Lung (tissue), 12 donors: ENCODE results near the gene C10orf53. TPM values are rescaled to one million over a fixed set of nuclear protein-coding genes. Genes with fewer than 3 reads are reported as not detected.
"Not testable (repeated sequence)": the region's sequence is repeated elsewhere in the genome, so short reads cannot be mapped to it uniquely, and the experiment has no call there.

Experiments
- ATAC-seq: fragments of 200-7000 bp; cut with Tn5 transposase; one replicate; pipeline ENCODE4 v1.9.1; 2020; ENCODE audit warnings: moderate number of reproducible peaks; ENCODE audit not compliant: insufficient read depth, low FRiP score
- DNase-seq, 3 donors: peaks; one replicate each; pipeline ENCODE4 v3.0.0-alpha.2; 2013 to 2017
- H3K27ac ChIP-seq, 2 donors: one replicate each; pipeline ENCODE4 v1.5.1; 2013; ENCODE audit warnings: mild to moderate bottlenecking in 2 of 2, moderate library complexity in 2 of 2, control low read depth in 1 of 2, inconsistent platforms in 1 of 2, low read depth in 1 of 2, low read length in 1 of 2
- H3K27me3 ChIP-seq, 3 donors: one replicate each; pipeline ENCODE4 v1.5.1; 2013; ENCODE audit warnings: low read length in 2 of 3; ENCODE audit not compliant: control insufficient read depth in 3 of 3, insufficient read depth in 3 of 3
- H3K36me3 ChIP-seq, 4 donors: one replicate each; pipeline ENCODE4 v1.5.1; 2013; ENCODE audit warnings: low read length in 4 of 4, mild to moderate bottlenecking in 1 of 4, moderate library complexity in 1 of 4; ENCODE audit not compliant: control insufficient read depth in 4 of 4, insufficient read depth in 4 of 4
- H3K4me1 ChIP-seq, 5 donors: one replicate each; pipeline ENCODE4 v1.5.1; 2013; ENCODE audit warnings: low read length in 5 of 5, mild to moderate bottlenecking in 2 of 5, moderate library complexity in 1 of 5; ENCODE audit not compliant: control insufficient read depth in 5 of 5, insufficient read depth in 5 of 5
- H3K4me3 ChIP-seq: one replicate; pipeline ENCODE4 v1.5.1; 2013; ENCODE audit warnings: mild to moderate bottlenecking, control low read depth, moderate library complexity
- H3K9ac ChIP-seq, 2 donors: one replicate each; pipeline ENCODE4 v1.5.1; 2013; ENCODE audit warnings: low read length in 2 of 2, control low read depth in 1 of 2; ENCODE audit not compliant: insufficient read depth in 1 of 2
- H3K9me3 ChIP-seq, 4 donors: one replicate each; pipeline ENCODE4 v1.5.1; 2013; ENCODE audit warnings: low read length in 3 of 4, mild to moderate bottlenecking in 1 of 4, moderate library complexity in 1 of 4; ENCODE audit not compliant: control insufficient read depth in 4 of 4, insufficient read depth in 3 of 4
- WGBS, 2 donors: extraction: QIAGEN DNeasy Blood & Tissue Kit; methylation state at CpG; one replicate each; pipeline ENCODE4 v1.1.7; 2013; 5-methylcytosine and 5-hydroxymethylcytosine counted together
- polyA plus RNA-seq, 2 donors: library from polyadenylated mRNA; stranded (reverse); fragments of 200-250 nt; gene quantifications; one replicate each; pipeline ENCODE4 v1.2.1, GENCODE V29; 2013
- total RNA-seq, 2 donors: library from RNA; depleted of rRNA in 1 of 2; stranded (reverse); fragments of >200 nt in 1 of 2; gene quantifications; one replicate each; pipeline ENCODE4 v1.2.1, GENCODE V29; 2014 to 2021
- TF ChIP-seq, protein P1 (sequence below): IDR thresholded peaks from 2 replicates; pipeline ENCODE4 v1.5.1; 2012; ENCODE audit warnings: mild to moderate bottlenecking; ENCODE audit errors: control extremely low read depth, extremely low read depth
- donor health status: control.
- donor health status: control.
- donor health status: Bipolar disorder and iron deficiency.
- donor health status: healthy.
- donor health status: DM: yes; HTN: yes; CAD: no.

Gene C10orf53
- total and polyA plus RNA-seq, 4 donors, result 0.09 to 0.11 TPM; not detected in 2

DNA sequence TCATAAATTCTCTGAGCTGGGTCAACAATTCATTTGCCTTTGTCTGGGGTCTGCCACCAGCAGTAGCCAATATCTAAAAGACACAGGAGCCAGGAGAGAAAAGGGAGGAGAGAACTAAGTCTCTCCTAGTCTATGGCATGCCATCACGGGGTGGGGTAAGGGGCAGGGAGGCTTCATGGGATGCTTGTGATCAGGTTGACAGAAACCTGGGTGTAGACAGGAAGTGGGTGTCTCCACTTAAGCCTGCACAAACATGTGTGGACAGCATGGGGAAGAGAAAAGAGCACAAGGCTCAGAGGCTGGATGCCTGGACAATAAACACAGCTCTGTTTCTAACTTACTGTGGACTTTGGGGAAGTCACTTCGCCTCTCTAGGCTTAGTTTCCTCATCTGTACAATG is 11.5 kb upstream of the C10orf53 start:
- peaks cover 0 to 7% (median 0%) of the 10 kb centered on the region in 4 donors for H3K9me3 ChIP-seq
- peaks cover 2 to 6% (median 4%) of the 10 kb centered on the region in 3 donors for H3K27me3 ChIP-seq
- no peak overlapping the region for H3K27ac ChIP-seq
- ATAC-seq (no peak), DNase-seq (no peak)
- no peak overlapping the region for H3K4me3 ChIP-seq
- H3K36me3 ChIP-seq, result no peaks in the 10 kb centered on the region
- H3K9ac ChIP-seq, result no peak overlapping the region
- TF ChIP-seq, protein P1, sequence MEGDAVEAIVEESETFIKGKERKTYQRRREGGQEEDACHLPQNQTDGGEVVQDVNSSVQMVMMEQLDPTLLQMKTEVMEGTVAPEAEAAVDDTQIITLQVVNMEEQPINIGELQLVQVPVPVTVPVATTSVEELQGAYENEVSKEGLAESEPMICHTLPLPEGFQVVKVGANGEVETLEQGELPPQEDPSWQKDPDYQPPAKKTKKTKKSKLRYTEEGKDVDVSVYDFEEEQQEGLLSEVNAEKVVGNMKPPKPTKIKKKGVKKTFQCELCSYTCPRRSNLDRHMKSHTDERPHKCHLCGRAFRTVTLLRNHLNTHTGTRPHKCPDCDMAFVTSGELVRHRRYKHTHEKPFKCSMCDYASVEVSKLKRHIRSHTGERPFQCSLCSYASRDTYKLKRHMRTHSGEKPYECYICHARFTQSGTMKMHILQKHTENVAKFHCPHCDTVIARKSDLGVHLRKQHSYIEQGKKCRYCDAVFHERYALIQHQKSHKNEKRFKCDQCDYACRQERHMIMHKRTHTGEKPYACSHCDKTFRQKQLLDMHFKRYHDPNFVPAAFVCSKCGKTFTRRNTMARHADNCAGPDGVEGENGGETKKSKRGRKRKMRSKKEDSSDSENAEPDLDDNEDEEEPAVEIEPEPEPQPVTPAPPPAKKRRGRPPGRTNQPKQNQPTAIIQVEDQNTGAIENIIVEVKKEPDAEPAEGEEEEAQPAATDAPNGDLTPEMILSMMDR, result no peak
- 67 to 68% methylated on average over 2 of the region's 2 CpGs for WGBS, 2 donors
- H3K4me1 ChIP-seq, result no peaks in the 10 kb centered on the region

DNA sequence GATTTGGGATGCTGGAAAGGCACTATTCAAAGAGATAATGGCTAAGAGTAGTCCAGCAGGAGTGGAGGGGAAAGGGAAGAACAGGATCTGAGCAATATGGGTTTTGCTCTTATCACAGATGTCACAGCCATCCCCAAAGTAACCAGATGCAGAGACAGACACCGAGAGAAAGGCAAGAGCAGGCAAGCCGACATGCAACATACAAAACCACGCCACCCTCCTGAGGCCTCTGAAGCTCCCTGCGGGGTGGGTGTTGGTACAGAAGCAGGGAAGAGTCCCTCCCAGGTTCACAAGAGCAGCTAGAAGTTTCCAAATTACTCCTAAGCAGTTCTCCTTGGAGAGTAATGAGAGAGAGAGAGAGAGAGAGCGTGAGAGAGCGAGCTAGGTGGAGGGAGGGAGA is 10.8 kb upstream of the C10orf53 start:
- Histone ChIP-seq H3K27me3 (peaks cover 2 to 10% (median 4%) of the 10 kb centered on the region in 3 donors), H3K27ac (no peak overlapping the region), H3K4me1 (no peaks in the 10 kb centered on the region), H3K9ac (no peak overlapping the region), H3K4me3 (no peak overlapping the region), H3K9me3 (peaks cover 0 to 7% (median 0%) of the 10 kb centered on the region in 4 donors), H3K36me3 (no peaks in the 10 kb centered on the region)
- TF ChIP-seq, protein P1, result no peak
- ATAC-seq, result no peak
- WGBS, 2 donors, result 70 to 73% methylated on average over 6 of the region's 6 CpGs
- no peak for DNase-seq

DNA sequence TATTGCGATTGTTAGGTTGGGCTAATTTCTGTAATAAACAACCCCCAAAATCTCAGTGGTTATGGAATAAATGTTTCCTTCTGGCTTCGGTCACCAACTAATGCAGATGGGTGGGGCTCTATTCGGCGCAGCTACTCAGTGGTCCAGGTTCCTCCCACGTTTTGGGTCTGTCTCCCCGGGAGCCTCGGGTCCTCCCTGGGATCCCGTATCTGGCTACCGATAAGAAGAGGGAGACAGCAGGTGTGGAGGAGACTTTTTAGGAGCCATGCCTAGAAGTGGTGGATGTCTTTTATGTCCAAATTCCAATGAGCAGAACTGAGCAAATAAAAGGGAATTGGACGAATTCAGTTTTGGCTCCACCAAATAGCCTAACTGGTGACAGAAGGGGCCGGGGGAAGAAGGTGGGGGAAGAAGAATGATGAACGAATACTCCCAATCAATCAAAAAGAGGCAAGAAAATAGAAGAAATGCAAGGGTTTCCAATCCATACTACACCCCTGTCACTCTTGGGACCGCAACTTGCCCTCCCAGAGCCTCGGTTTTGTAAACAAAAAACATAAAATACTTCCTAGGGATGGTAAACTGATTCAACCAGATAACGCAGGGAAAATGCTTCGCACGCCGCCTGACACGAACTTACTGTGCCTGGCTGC is 498 bp upstream of the C10orf53 start:
- ATAC-seq, result no peak
- no peak overlapping the region for H3K4me3 ChIP-seq
- H3K4me1 ChIP-seq, result peaks cover 0 to 5% (median 0%) of the 10 kb centered on the region in 5 donors
- H3K27ac ChIP-seq, result no peak overlapping the region
- H3K9me3 ChIP-seq, result peaks cover 0 to 13% (median 0%) of the 10 kb centered on the region in 4 donors
- DNase-seq, result no peak
- no peak overlapping the region for H3K9ac ChIP-seq
- WGBS, 2 donors, result 14 to 20% methylated on average over 19 of the region's 19 CpGs
- peaks cover 0 to 16% (median 15%) of the 10 kb centered on the region in 3 donors for H3K27me3 ChIP-seq
- TF ChIP-seq, protein P1, result no peak
- H3K36me3 ChIP-seq, result no peaks in the 10 kb centered on the region

DNA sequence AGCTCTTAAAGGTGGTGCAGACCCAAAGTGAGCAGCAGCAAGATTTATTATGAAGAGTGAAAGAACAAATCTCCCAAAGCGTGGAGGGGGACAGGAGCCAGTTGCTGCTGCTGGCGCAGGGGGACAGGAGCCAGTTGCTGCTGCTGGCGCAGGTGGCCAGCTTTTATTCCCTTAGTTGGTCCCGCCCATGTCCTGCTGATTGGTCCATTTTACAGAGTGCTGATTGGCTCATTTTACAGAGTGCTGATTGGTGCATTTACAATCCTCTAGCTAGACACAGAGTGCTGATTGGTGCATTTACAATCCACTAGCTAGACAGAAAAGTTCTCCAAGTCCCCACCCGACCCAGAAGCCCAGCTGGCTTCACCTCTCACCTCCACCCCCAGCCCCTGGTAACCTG is 3.0 kb downstream of the C10orf53 start:
- WGBS, 2 donors, result 74 to 85% methylated on average over 4 to 5 of the region's 5 CpGs

More for the DNA sequence above, 3.0 kb downstream of the C10orf53 start:
- H3K9me3 ChIP-seq, result peaks cover 0 to 17% (median 4%) of the 10 kb centered on the region in 4 donors
- not testable (repeated sequence) for ATAC-seq, H3K9ac ChIP-seq, DNase-seq, H3K27ac ChIP-seq, H3K4me3 ChIP-seq, H3K4me1 ChIP-seq, H3K36me3 ChIP-seq
- peaks cover 0 to 12% (median 11%) of the 10 kb centered on the region in 3 donors for H3K27me3 ChIP-seq
